GM19468 (cell line): ENCODE data around the gene ST6GAL1.

ENCODE experiments used
- ATAC-seq: cut with Tn5 transposase; IDR thresholded peaks from one replicate; pipeline ENCODE4 v1.9.1; 2021; ENCODE audit warnings: mild to moderate bottlenecking, moderate library complexity, moderate number of reproducible peaks; ENCODE audit not compliant: unreplicated experiment; ENCODE audit errors: extremely low read depth

ST6GAL1 gene

DNA sequence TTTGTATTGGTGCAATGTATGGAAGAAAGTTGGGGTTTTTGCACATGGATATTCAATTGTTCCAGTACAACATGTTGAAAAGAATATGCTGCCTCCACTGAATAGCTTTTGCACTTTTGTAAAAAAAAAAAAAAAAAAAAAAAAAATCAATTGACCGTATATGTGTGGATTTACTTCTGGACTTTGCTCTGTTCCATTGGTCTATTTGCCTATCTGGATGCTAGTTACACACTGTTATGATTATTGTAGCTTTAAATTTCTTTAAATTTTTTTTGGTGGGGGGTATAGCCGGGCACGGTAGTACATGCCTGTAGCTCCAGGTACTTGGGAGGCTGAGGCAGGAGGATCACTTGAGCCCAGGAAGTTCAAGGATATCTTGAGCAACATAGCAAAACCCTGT lies 156.5 kb downstream of the ST6GAL1 start:
- ATAC-seq, result no peak

DNA sequence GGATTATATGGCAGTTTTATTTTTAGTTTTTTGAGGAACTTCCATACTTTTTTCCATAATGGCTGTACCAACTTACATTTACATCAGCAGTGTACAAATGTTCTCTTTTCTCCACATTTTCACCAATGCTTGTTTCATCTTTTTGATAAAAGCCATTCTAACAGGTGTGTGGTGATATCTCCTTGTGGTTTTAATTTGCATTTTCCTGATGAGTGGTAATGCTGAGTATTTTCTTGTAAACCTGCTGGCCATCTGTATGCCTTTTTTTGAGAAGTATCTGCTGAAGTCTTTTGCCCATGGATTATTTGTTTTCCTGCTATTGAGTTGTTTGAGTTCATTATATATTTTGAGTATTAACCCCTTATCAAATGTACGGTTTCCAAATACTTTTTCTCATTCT lies 158.4 kb downstream of the ST6GAL1 start:
- ATAC-seq, result no peak

DNA sequence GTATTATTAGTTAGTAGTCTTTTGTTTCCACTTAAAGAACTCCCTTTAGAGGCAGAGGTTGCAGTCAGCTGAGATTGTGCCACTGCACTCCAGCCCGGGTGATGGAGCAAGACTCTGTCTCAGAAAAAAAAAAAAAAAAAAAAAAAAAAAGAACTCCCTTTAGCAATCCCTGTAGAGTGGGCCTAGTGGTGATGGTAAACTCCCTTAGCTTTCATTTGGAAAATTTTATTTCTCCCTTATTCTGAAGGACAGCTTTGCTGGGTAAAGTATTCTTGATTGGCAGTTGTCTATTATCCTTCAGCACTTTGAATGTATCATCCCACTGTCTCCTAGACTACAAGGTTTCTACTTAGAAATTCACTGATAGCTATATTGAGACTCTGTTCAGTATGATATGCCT lies 163.0 kb downstream of the ST6GAL1 start:
- no peak for ATAC-seq

DNA sequence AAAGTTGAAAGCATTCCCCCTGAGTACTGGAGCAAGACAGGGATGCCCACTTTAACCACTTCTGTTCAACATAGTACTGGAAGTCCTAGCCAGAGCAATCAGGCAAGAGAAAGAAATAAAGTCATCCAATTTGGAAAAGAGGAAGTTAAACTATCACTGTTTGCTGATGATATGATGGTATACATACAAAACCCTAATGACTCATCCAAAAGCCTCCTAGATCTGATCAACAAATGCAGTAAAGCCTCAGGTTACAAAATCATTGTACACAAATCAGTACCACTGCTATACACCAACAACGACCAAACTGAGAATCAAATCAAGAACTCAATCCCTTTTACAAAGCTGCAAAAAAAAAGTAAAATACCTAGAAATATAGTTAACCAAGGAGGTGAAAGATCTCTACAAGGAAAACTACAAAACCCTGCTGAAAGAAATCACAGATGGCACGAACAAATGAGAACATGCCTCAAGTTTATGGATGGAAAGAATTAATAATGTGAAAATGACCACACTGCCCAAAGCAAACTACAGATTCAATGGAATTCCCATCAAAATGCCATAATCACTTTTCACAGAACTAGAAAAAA lies 168.7 kb downstream of the ST6GAL1 start:
- no peak for ATAC-seq

DNA sequence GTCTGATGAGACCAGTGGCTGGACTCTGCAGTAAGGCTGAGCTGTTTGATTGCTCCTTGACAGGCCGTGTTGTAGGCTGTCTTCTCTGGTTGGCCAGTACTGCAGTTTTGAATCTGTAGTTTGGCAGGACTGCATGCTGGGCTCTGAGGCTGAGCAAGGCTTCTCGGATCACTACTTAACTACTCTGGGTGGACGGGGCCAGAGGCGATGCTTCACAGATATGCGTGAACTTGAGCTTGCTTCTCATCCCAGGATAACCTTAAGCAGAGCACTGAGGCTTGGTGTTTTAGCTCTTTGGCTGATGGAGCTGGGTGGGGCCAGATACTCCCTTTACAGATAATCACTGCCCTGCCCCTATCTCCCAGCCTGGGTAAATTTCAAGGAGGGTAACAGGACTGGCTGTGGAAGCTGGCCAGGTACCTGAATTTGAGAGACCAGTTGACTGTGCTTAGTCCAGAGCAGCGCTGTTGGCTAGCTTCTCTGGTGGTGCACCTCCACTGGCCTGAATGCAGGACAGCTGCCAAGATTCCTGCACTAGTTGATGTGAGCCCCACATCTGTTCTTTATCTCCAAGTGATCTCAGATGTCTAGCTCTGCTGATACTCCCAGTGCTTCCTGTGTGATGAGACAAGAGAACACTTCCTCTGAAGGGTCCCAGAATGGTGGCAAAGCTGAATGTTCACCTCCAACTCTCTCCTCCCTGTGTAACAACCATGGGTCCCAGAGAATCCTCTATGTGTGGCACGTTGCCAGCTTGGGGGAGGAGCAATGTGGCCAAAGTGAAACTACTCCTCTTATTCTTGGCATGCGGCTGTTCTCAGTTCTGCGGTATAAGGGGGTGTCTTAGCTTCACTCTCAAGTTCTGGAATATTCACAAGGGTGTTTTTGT lies 171.1 kb downstream of the ST6GAL1 start:
- ATAC-seq, result no peak

DNA sequence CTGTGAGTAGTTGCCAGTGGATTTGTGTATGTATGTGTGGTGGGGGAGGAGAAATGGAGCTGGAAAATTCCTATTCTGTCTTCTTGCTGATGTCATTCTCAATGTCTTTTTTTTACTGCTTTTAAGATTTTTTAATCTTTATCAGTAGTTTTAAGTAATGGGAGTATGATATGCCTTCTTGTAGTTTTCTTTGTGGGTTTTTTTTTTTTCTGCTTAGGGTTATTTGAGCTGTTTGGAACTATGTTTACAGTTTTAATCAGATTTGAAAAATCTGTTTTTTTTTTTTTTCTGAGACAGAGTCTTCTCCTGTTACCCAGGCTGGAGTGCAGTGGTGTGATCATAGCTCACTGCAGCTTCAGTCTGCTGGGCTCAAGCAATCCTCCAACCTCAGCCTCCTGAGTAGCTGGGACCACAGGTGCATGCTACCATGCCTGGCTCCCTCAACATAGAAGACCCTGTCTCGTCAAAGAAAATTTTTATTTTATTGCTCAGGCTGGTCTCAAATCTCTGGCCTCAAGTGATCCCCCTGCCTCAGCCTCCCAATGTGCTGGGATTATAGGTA lies 171.8 kb downstream of the ST6GAL1 start:
- no peak for ATAC-seq

DNA sequence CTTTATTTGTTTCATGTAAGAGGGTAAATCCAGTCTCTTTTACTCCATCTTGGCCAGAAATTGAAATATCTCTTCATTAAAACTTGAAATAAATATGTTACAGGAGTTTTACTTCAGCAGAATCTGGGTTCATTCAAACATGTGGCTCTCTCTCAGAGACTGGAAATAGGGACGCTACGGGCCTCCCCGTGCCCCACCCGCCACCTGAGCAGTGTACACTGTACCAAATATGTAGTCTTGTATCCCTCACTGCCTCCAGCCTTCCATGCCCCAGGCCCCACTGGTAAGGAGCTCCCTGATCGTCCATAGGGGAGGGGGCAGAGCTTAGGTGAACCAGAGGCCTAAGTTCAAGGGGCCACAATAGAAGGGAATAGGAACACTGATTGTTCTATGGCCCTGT lies 172.9 kb downstream of the ST6GAL1 start:
- ATAC-seq, result no peak

DNA sequence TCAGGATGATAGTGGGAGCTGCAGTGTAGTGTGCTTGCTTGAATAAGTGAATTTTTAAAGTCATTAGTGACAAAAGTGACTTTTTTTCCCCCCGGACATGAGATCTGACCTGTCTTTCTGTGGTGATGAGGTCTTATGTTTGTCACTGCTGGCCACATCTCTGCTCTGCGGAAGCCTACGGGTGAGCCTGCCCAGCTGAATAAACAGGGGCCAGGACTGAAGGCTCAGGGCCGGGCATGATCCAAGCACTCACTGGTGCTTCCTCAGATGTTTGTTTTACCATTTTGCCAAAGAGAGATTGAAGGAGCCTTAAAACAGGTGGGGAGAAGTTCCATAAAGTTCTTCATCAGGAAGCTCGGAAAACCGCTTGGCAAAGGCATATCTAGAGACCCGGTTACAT lies 174.0 kb downstream of the ST6GAL1 start:
- no peak for ATAC-seq

DNA sequence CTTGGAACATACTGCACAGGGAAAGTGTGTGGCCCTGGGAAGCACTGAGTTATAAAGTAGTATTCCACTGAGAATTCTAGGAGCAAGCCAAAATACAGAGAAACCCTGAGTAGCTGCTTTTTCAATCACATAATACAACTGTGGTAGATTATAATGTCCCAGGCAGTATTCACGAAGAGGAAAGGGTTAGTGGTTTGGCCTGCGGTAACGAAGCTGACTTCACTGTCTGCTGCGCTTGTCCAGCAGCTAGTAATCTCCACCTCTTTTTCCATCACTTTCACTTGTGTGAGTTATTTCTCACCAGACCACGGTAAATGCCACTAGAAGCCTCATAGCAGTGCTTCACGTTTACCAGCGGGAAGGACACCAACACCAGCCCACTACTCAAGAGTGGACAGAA lies 174.6 kb downstream of the ST6GAL1 start:
- no peak for ATAC-seq

DNA sequence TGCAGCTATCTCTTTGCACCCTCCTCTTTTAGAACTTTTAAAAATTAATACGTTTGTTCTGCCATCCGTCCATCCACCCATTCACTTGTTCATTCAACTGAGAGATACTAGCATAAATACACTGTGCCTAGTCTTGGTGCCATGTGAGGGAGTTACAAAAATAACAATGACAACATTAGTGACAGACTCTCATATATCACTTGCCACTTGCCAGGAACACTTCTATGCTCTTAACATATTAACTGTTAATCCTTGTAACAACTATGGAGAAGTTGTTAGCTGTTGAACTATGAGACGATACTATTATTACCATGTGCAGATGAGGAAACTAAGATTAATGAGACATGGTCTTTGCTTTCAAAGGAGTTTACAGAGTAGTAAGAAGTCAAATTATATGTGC lies 175.4 kb downstream of the ST6GAL1 start:
- no peak for ATAC-seq

DNA sequence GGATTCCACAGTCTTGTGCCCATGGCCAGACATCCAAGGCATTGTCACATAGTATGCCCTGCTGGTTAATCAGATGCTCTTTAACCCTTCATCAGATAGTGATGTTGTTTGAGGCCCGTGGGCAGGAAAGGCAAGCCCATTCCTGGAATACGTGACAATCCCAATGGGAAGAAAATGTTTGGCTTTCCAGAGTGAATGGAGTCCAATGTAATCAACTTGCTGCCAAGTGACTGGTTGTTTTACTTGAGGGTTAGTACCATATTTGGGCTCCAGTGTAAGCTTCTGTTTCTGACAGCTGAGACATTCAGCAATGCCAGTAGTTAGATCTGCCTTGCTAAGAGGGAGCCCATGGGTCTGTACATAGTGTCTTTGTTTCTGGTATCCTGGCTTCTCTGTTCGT lies 177.7 kb downstream of the ST6GAL1 start:
- no peak for ATAC-seq

DNA sequence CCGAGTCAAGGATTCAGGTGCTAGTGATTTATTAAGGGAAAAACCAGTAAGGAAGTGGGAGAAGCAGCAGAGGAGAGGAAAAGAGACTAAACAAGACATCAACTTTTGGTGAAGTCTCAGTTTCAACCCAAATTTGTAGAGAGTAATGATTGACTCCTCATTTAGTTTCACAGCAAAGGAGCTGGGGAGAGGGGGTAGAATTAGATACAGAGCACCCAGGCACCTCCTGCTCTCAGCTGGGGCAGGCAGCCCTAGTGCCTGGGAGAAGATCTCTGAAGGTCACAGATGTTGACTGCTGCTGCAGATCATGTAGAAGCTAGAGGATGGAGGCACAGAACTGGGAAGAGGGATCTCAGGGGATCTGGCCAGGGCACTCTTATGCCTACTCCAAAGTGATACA lies 179.8 kb downstream of the ST6GAL1 start:
- ATAC-seq, result no peak

DNA sequence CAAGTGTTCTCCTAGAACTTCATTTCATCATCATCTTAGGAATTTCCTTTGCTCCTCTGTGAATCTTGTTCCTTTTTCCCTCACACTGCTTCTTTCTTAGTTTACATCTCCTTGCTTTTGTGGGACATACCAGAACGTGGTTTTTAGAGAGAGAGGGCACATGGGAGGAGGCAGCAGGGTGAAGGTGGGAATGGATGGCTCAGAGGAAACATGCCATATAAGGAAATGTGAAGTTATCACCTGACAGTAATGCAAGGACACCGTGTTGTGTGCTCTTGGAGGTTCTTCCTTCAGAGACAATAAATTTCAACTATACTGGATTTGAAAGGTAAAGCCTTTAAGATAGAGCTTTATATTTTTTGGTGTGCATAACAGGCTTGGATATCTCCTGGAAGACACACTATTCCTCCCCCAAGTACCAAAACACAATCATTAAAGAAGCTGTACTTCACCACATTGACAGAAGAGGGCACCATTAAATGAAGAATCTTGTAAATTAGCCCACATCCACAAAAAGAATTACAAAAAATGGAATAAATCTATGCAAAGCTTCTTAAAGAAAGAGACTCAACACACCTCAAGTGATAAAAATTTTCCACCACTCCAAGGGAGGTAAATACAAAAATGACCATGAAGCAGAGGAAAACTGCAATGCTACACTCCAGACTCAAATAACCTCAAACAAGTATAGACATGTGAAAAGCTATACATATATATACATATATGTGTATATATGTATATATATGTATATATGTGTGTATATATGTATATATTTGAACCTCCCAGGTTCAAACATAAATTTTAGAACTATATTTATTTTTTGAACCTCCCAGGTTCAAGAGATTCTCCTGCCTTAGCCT lies 182.8 kb downstream of the ST6GAL1 start:
- ATAC-seq, result no peak

DNA sequence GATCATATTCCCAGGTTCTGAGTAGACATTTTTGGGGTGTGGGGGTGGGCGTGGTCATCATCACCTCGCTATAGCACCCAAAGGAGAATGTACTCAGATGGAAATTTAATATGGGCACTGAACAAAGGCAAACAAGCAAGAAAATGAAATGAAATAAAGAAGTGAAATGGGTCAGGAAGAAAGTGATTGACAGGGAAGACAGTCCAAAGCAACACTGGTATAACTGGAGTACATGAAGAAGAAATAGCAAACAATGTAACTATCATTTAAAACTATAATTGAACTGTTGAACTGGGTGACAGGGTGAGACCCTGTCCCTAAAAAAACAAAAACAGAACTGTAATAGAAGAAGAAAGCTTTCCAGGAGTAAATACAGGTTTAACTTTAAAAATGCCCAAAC lies 184.2 kb downstream of the ST6GAL1 start:
- ATAC-seq, result no peak

DNA sequence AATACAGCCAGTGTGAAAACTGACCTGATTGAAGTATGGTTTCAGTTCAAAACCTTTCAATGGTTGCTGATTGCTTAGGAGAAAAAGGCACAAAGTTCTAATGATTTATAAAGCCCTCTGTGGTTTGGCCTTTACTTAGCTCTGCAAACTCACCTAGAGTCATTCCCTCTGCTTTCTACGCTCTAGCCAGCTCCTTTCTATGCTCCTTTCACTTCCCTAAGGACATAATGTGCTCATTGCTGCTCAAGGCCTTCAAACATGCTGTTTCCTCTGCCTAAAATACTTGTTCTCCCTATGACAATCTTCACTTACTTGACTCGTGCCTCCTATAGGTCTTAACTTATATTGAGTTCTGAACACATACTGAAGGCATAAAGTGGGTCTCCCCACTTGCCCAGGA lies 190.0 kb downstream of the ST6GAL1 start:
- ATAC-seq, result no peak

DNA sequence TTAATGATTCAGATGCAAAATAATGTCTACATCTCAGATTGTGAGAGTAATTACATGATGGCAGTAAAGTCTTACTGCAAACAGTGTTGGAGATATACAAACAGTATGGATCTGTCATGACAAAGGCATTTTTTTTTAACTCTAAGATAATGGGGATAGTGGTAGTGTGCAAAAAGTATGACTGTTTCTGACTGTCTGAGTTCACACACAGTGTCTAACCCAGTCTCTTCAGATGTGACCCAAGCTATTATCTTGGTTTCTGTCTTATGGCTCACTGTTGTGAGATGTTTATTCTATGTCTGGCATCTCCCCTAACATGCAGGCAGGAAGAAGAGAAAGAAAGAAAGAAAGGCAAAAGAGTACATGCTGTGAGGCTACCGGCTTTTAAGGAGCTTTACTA lies 191.9 kb downstream of the ST6GAL1 start:
- ATAC-seq, result no peak

DNA sequence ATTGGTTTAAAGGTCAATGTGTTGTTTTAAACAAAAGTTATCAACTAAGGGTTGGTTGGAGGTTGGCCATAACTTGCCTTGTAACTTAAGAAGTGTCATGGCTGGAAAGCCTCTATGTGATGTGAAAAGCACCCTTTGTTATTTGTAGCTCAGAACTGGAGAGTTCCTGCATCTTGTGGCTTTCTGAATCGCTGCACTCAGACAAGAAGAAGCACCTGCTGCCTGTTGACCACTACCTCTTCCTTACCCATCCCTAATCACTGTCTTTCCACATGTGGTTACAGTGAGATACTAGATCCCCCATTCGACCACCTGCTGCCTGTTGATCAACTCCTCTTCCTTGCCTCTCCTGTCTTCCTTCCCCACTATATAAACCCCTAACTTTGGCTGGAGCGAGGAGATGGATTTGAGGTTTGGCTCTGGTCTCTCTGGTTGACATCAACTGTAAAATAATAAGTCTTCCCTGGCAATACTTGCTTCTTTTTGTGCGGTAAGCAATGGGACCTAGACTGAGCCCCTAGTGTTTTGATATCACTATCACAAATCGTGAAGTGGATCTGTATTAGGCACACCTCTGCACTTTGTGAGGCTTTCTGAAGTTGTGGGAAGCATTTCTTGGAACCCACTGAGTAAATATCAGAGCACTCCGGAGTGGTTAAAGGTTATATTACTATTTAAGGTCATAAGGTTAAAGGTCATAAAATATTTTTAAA lies 195.1 kb downstream of the ST6GAL1 start:
- no peak for ATAC-seq
